ENCODE measurements around the gene GLI2. TPM values are rescaled to one million over a fixed set of nuclear protein-coding genes. Genes with fewer than 3 reads are reported as not detected.

The GLI2 gene
- total RNA-seq, 1 experiment from 2014 or later, result 1.4 TPM

GRCh38 chr2:120770641-120771040, 35.0 kb downstream of the GLI2 start:
- no TSS peak for BruUV-seq (replicated peaks)
- H3K4me3 Mint-ChIP-seq (ENCODE audit: low read depth, unreplicated experiment), result no peak overlapping the region
- no peak overlapping the region for H3K27ac Mint-ChIP-seq (ENCODE audit: unreplicated experiment)
- intact Hi-C loops (cut with micrococcal nuclease; ENCODE audit: unreplicated experiment), result no loop called here
- no peak for TF ChIP-seq CTCF (IDR thresholded peaks at IDR 0.05; ENCODE audit: unreplicated experiment)
- H3K36me3 Mint-ChIP-seq (ENCODE audit: insufficient read depth, unreplicated experiment), result no peaks in the 10 kb centered on the region
- H3K27me3 Mint-ChIP-seq (ENCODE audit: unreplicated experiment), result no peaks in the 10 kb centered on the region
- no peaks in the 10 kb centered on the region for H3K4me1 Mint-ChIP-seq (ENCODE audit: low read depth, unreplicated experiment)
- H3K9me3 Mint-ChIP-seq (ENCODE audit: low read depth, unreplicated experiment), result no peaks in the 10 kb centered on the region
- CTCF ChIA-PET, result no interaction called here
- DNase-seq, result no peak

DNA sequence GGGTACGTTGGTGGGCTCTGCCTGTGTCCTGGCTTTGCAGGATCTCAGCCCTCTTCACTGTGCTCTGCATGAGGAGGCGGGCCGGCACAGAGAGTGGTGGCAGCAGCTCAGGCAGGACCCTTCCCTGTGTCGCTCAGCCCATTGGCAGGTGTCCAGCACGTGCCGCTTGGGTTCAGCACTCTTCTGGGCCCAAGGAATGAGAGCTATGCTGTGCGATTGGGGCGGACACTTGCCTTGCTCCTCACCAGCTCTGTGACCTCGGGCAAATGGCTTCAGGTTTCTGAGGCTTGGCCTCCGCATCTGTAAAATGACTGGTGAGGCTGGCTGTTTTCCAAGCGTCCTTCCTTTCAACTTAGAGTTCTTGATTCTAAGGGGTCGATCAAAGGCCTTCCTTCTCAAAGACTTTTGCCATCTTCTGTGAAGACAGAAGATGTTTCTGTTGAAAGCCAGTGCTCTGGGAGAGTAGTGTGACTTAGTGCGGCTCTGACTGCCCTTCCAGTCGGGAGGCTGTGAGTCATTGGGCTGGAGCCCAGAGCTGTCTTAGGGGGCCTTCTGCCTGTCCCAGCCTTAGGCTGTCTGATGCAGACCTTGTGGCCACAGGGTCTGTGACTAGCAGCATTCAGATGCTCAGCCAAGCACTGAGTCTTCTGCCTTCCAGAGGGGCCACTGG, 35.6 kb downstream of the GLI2 start:
- H3K4me1 Mint-ChIP-seq (ENCODE audit: low read depth, unreplicated experiment), result no peaks in the 10 kb centered on the region
- CTCF ChIA-PET, result no interaction called here
- no peak overlapping the region for H3K27ac Mint-ChIP-seq (ENCODE audit: unreplicated experiment)
- no peaks in the 10 kb centered on the region for H3K9me3 Mint-ChIP-seq (ENCODE audit: low read depth, unreplicated experiment)
- H3K27me3 Mint-ChIP-seq (ENCODE audit: unreplicated experiment), result no peaks in the 10 kb centered on the region
- intact Hi-C loops (cut with micrococcal nuclease; ENCODE audit: unreplicated experiment), result no loop called here
- H3K4me3 Mint-ChIP-seq (ENCODE audit: low read depth, unreplicated experiment), result no peak overlapping the region
- BruUV-seq (replicated peaks), result no TSS peak
- no peak for DNase-seq
- no peak for TF ChIP-seq CTCF (IDR thresholded peaks at IDR 0.05; ENCODE audit: unreplicated experiment)
- no peaks in the 10 kb centered on the region for H3K36me3 Mint-ChIP-seq (ENCODE audit: insufficient read depth, unreplicated experiment)

DNA sequence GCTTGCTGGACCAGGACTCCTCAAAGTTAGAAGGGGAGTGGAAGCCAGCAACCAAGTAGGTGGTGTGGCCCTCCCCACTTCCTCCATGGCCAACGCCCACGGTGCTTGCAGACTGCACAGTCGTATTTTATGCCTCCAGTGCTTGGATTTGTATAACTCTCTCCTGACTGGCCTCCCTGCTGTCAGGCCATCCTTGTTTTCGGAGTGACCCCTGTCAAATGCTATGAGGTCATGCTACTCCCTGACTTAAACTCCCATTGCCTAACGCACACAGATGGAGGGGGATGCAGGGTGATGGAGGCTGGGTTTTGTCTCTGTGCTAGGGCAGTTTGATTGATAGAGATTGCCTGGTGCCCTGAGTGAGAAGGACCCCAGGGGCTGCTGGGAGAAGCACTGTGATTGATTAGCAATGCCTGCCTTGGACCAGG, 36.1 kb downstream of the GLI2 start:
- H3K27ac Mint-ChIP-seq (ENCODE audit: unreplicated experiment), result no peak overlapping the region
- H3K9me3 Mint-ChIP-seq (ENCODE audit: low read depth, unreplicated experiment), result no peaks in the 10 kb centered on the region
- no peak for DNase-seq
- CTCF ChIA-PET, result no interaction called here
- H3K36me3 Mint-ChIP-seq (ENCODE audit: insufficient read depth, unreplicated experiment), result no peaks in the 10 kb centered on the region
- no peaks in the 10 kb centered on the region for H3K27me3 Mint-ChIP-seq (ENCODE audit: unreplicated experiment)
- no peak for TF ChIP-seq CTCF (IDR thresholded peaks at IDR 0.05; ENCODE audit: unreplicated experiment)
- no peaks in the 10 kb centered on the region for H3K4me1 Mint-ChIP-seq (ENCODE audit: low read depth, unreplicated experiment)
- intact Hi-C loops (cut with micrococcal nuclease; ENCODE audit: unreplicated experiment), result no loop called here
- no peak overlapping the region for H3K4me3 Mint-ChIP-seq (ENCODE audit: low read depth, unreplicated experiment)
- no TSS peak for BruUV-seq (replicated peaks)

- BruUV-seq (replicated peaks), result no TSS peak
- Mint-ChIP-seq H3K9me3 (ENCODE audit: low read depth, unreplicated experiment) (no peaks in the 10 kb centered on the region), H3K27me3 (ENCODE audit: unreplicated experiment) (no peaks in the 10 kb centered on the region), H3K27ac (ENCODE audit: unreplicated experiment) (no peak overlapping the region), H3K36me3 (ENCODE audit: insufficient read depth, unreplicated experiment) (no peaks in the 10 kb centered on the region), H3K4me1 (ENCODE audit: low read depth, unreplicated experiment) (no peaks in the 10 kb centered on the region), H3K4me3 (ENCODE audit: low read depth, unreplicated experiment) (no peak overlapping the region)
- CTCF ChIA-PET, result no interaction called here
- TF ChIP-seq CTCF (IDR thresholded peaks at IDR 0.05; ENCODE audit: unreplicated experiment), result no peak
- DNase-seq, result no peak
- intact Hi-C loops (cut with micrococcal nuclease; ENCODE audit: unreplicated experiment), result no loop called here
These were observed 36.6 kb downstream of the GLI2 start for GRCh38 chr2:120772261-120772660.

All from Calu3 (cell line).